OCI-LY7 (cell line): ENCODE measurements around the gene FRRS1.

Source experiments
- EZH2phosphoT487 ChIP-seq: fragments of 200-600 bp; sonication (generic); IDR thresholded peaks from 2 replicates; pipeline ENCODE4 v1.6.1; 2018; ENCODE audit warnings: low read depth, borderline replicate concordance, mild to moderate bottlenecking, mixed run types, antibody characterized with exemption, low read length, moderate library complexity, mixed read lengths
- TF ChIP-seq, protein P1 (sequence below): fragments of 200-600 bp; sonication (generic); conservative IDR thresholded peaks from 2 replicates; pipeline ENCODE4 v1.5.1; 2014; ENCODE audit warnings: mild to moderate bottlenecking, antibody characterized with exemption, low read length, moderate library complexity, mixed read lengths

DNA sequence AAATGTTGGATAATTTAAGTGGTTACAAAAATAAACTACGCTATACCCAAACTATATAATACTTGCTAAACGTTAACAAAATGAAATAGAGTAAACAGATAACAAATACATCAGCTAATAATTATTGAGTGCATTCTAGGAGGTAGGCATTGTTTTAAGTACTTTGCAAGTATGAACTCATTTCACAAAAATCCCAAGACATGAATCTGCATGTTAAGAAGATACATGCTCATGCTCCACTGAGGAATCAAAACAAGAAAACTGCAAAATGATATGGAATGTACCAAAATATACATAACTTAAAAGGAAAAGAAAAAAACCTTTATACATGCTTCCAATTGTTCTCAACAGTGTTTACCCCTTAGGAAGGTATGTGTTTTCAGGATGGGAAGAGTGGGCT, 2.5 kb downstream of the FRRS1 start:
- TF ChIP-seq, protein P1, sequence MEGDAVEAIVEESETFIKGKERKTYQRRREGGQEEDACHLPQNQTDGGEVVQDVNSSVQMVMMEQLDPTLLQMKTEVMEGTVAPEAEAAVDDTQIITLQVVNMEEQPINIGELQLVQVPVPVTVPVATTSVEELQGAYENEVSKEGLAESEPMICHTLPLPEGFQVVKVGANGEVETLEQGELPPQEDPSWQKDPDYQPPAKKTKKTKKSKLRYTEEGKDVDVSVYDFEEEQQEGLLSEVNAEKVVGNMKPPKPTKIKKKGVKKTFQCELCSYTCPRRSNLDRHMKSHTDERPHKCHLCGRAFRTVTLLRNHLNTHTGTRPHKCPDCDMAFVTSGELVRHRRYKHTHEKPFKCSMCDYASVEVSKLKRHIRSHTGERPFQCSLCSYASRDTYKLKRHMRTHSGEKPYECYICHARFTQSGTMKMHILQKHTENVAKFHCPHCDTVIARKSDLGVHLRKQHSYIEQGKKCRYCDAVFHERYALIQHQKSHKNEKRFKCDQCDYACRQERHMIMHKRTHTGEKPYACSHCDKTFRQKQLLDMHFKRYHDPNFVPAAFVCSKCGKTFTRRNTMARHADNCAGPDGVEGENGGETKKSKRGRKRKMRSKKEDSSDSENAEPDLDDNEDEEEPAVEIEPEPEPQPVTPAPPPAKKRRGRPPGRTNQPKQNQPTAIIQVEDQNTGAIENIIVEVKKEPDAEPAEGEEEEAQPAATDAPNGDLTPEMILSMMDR: no peak
- no peak for TF ChIP-seq EZH2phosphoT487
